GM12878 (cell line): ENCODE measurements around the gene SHMT2. TPM values are rescaled to one million over a fixed set of nuclear protein-coding genes. Genes with fewer than 3 reads are reported as not detected.
A peak's percentile ranks its signal among the peaks of the same experiment; 100 is the strongest.

Experiments
- ATAC-seq: fragments of 200-7000 bp; cut with Tn5 transposase; 3 replicates; pipeline ENCODE4 v1.9.1; 2020; ENCODE audit warnings: mild to moderate bottlenecking, moderate library complexity
- BruUV-seq: library from RNA; stranded (reverse); fragments of 400-500 nt; replicated peaks from 2 replicates; lab custom pipeline; 2021; lab: Mats Ljungman, UMichigan
- CTCF ChIA-PET: fragments of 300-600 bp; sonication (Branson Sonifier 250); formaldehyde crosslinking; extraction: SDS; loops from one replicate; lab custom pipeline; 2021; ENCODE audit warnings: inconsistent platforms; lab: Yijun Ruan, JAX
- POLR2A ChIA-PET: fragments of 350-600 bp; formaldehyde crosslinking; extraction: SDS; loops from one replicate; lab custom pipeline; 2021; ENCODE audit warnings: inconsistent platforms; lab: Charles Lee
- RAD21 ChIA-PET: fragments of 300-600 bp; sonication (Branson Sonifier 250); formaldehyde crosslinking; loops from one replicate; lab custom pipeline; 2023; ENCODE audit warnings: antibody characterized with exemption; ENCODE audit not compliant: unreplicated experiment; lab: Charles Lee
- SMC1A ChIA-PET: fragments of 300-600 bp; sonication (Branson Sonifier 250); formaldehyde crosslinking; loops from one replicate; lab custom pipeline; 2023; ENCODE audit not compliant: unreplicated experiment, uncharacterized antibody; lab: Charles Lee
- DNase-seq: peaks from one replicate; pipeline ENCODE4 v3.0.0-alpha.2; 2011; ENCODE audit warnings: low read depth, low spot score
- FAIRE-seq: peaks from 3 replicates; lab custom pipeline; 2011; peaks lifted over from hg19 to GRCh38; lab: Jason Lieb, UNC
- H2AFZ ChIP-seq: 2 replicates; pipeline ENCODE4 v1.6.0; 2011; ENCODE audit warnings: low read depth, low read length, control low read depth; ENCODE audit not compliant: control insufficient read depth
- H3K27ac ChIP-seq: 2 replicates; pipeline ENCODE4 v1.5.1; 2011; ENCODE audit warnings: control low read depth; ENCODE audit not compliant: control insufficient read depth, insufficient read depth
- H3K27me3 ChIP-seq, 2 experiments: replicated peaks in 1 of 2; 2 replicates each; pipeline versions ENCODE4 v1.6.0 to v1.6.1; 2011; ENCODE audit warnings: low read length in 1 of 2; ENCODE audit not compliant: control insufficient read depth in 2 of 2, insufficient read depth in 2 of 2
- H3K36me3 ChIP-seq, 2 experiments: 2 replicates each; pipeline ENCODE4 v1.5.1; 2011; ENCODE audit warnings: low read length in 1 of 2; ENCODE audit not compliant: control insufficient read depth in 2 of 2, insufficient read depth in 2 of 2
- H3K4me1 ChIP-seq: 2 replicates; pipeline ENCODE4 v1.6.1; 2011; ENCODE audit warnings: mild to moderate bottlenecking, low read length, moderate library complexity, mixed read lengths; ENCODE audit not compliant: control insufficient read depth, insufficient read depth
- H3K4me2 ChIP-seq: 2 replicates; pipeline ENCODE4 v1.6.0; 2011; ENCODE audit warnings: control low read depth; ENCODE audit not compliant: control insufficient read depth, insufficient read depth
- H3K4me3 ChIP-seq: fragments of 200-600 bp; sonication (generic); 2 replicates; pipeline ENCODE4 v1.5.1; 2016
- H3K79me2 ChIP-seq: 2 replicates; pipeline ENCODE4 v1.6.0; 2011; ENCODE audit warnings: low read length; ENCODE audit not compliant: control insufficient read depth, insufficient read depth
- H3K9ac ChIP-seq: 2 replicates; pipeline ENCODE4 v1.8.0; 2011; ENCODE audit warnings: low read length, control low read depth, mixed read lengths; ENCODE audit not compliant: control insufficient read depth, insufficient read depth
- H3K9me3 ChIP-seq: replicated peaks from 3 replicates; pipeline ENCODE4 v1.5.1; 2011; ENCODE audit warnings: mild to moderate bottlenecking, low read length; ENCODE audit not compliant: control insufficient read depth, insufficient read depth
- H4K20me1 ChIP-seq: 2 replicates; pipeline ENCODE4 v1.6.0; 2011; ENCODE audit not compliant: control insufficient read depth, insufficient read depth
- BHLHE40 ChIP-seq, 2 experiments: fragments of 450-650 bp in 1 of 2; IDR thresholded peaks; 2 replicates each; pipeline ENCODE4 v1.6.1; 2011 to 2017; ENCODE audit warnings: low read depth in 2 of 2, borderline replicate concordance in 1 of 2, improper control_type of control experiment in 1 of 2, low read length in 1 of 2, mild to moderate bottlenecking in 1 of 2
- ESRRA ChIP-seq: IDR thresholded peaks from 2 replicates; pipeline ENCODE4 v1.6.1; 2012; ENCODE audit warnings: mild to moderate bottlenecking, low read length, improper control_type of control experiment
- EZH2 ChIP-seq: IDR thresholded peaks from 2 replicates; pipeline ENCODE4 v1.6.1; 2012; ENCODE audit warnings: low read depth, mild to moderate bottlenecking, control low read depth, inconsistent platforms, low read length, borderline replicate concordance; ENCODE audit not compliant: control insufficient read depth
- NR2F1 ChIP-seq: fragments of 450-650 bp; conservative IDR thresholded peaks from 2 replicates; pipeline ENCODE4 v1.6.1; 2017; ENCODE audit warnings: mild to moderate bottlenecking
- PRDM15 ChIP-seq: fragments of 450-650 bp; formaldehyde crosslinking; IDR thresholded peaks from 2 replicates; pipeline ENCODE4 v1.4.0; 2020; ENCODE audit warnings: mild to moderate bottlenecking, moderate library complexity
- RUNX3 ChIP-seq: IDR thresholded peaks from 2 replicates; pipeline ENCODE4 v1.6.1; 2012; ENCODE audit warnings: low read length, inconsistent platforms
- SUPT20H ChIP-seq: IDR thresholded peaks from 2 replicates; pipeline ENCODE4 v1.6.1; 2011; ENCODE audit warnings: low read depth, mild to moderate bottlenecking, low read length, moderate library complexity, borderline replicate concordance; ENCODE audit not compliant: control insufficient read depth
- ZBTB40 ChIP-seq: fragments of 450-650 bp; IDR thresholded peaks from 2 replicates; pipeline ENCODE4 v1.6.1; 2016; ENCODE audit warnings: mild to moderate bottlenecking, moderate library complexity, borderline replicate concordance
- ZNF217 ChIP-seq: fragments of 450-650 bp; IDR thresholded peaks from 2 replicates; pipeline ENCODE4 v1.6.1; 2017; ENCODE audit warnings: antibody characterized with exemption, mild to moderate bottlenecking
- WGBS: methylation state at CpG from one replicate; pipeline ENCODE4 v1.1.6; 2016; ENCODE audit warnings: low lambda C conversion rate; ENCODE audit not compliant: insufficient replicate concordance, insufficient coverage; ENCODE audit errors: missing lambda C conversion rate; 5-methylcytosine and 5-hydroxymethylcytosine counted together
- in situ Hi-C: fragments of 300-500 bp; cut with MboI; formaldehyde crosslinking; loops from 9 replicates; pipeline ENCODE4 v1.14.3; 2018; ENCODE audit warnings: mixed read lengths
- intact Hi-C: fragments of 100-400 bp; cut with micrococcal nuclease; formaldehyde crosslinking; loops from one replicate; pipeline ENCODE4 v1.14.2; 2022; ENCODE audit not compliant: unreplicated experiment
- polyA plus RNA-seq, 11 experiments: library from polyadenylated mRNA; depleted of rRNA in 4 of 11; unstranded in 6 of 11; stranded (reverse) in 5 of 11; fragments of >200 nt; fragmentation: Nextera tagmentation in 4 of 11; fragmentation: Illumina TruSeq in 1 of 11; extraction: Ambion mirVana in 4 of 11; extraction: Trizol in 1 of 11; gene quantifications; 1 replicate in 1 of 11; 2 replicates in 10 of 11; pipeline versions ENCODE4 v1.2.1 to v1.2.3, GENCODE V29; 2011 to 2016; ENCODE audit warnings: inconsistent platforms in 2 of 11, missing spikeins in 2 of 11, low read depth in 1 of 11
- total RNA-seq, 4 experiments: library from RNA; depleted of rRNA in 3 of 4; stranded (reverse); fragments of >200 nt in 3 of 4; fragmentation: Illumina TruSeq in 1 of 4; extraction: Trizol in 1 of 4; gene quantifications; 2 replicates each; pipeline versions ENCODE4 v1.2.1 to v1.2.3, GENCODE V29; 2013 to 2021
- TF ChIP-seq, protein P1 (sequence below): fragments of 450-650 bp; IDR thresholded peaks from 2 replicates; pipeline ENCODE4 v1.6.1; 2018; ENCODE audit warnings: borderline replicate concordance, mild to moderate bottlenecking; ENCODE audit not compliant: partially characterized antibody

The SHMT2 gene
- total and polyA plus RNA-seq, 10 of the 15 experiments (the other 5 are each of a cell fraction or from before 2014, with no cell fraction given), result 57.0 to 292 (median 186) TPM

DNA sequence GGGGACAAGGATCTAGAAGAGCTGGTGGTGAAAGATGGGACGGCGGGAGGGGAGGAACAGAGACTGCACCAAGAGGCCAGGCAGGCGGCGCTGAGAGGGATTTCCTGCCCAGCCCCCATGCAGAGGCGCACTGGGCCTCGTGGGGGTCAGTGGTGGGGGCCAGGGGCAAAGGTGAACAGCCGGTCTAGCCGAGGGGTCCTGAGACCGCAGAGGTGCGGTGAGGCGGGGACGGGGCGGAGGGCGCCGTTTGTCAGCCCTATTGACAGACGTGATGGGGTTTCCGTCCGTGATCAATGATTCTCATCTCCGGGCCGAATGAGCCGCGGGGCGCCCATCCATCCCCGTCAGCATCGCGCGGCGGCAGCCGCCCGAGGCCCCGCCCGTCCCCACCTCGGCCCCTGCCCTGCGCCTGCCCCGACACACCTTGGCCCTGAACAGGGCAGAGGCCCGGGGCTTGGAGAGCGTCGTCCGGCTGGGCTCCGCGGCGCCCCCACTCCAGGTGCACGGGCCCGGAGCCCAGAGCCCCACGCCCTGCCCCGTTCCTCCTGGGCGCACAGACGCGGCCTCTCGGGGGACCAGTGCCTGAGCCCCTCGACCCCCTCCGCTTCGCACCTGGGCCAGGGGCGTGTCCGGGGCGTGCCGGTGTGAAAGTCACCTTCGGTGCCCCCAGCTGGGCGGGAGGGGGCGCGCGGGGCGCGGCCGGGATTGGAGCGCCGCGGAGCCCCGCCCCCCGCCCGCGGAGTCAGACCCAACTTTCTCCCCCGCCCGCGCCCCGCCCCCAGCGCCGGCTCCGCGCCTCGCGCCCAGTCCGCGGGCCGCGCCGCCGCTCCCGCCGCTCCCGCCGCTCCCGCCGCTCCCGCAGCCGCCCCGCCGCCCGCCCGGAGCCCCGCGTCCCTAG is 13.2 kb upstream of the SHMT2 start, which contains the start of gene NXPH4:
TSS of gene NXPH4 (plus strand) at position 781 of the 898 bp plus-strand sequence. CDS start 176 bp downstream, outside the sequence.
- ATAC-seq (peak; percentile 11), DNase-seq (no peak), FAIRE-seq (no peak)
- CTCF ChIA-PET, result interaction anchor here (0.6 to 4.7 kb wide), 8 partner anchors 11 to 244 kb away, joined by 3 to 271 read pairs (median 6); partner anchors contain the start of gene SHMT2
- H2AFZ ChIP-seq, result peak within 1 kb of the TSS; percentile 15; the same call in 1 of the 2 replicates
- peaks cover 31 to 34% of the 10 kb centered on the region in 2 experiments for H3K27me3 ChIP-seq
- H3K4me1 ChIP-seq, result peaks cover 13% of the 10 kb centered on the region
- TF ChIP-seq EZH2, result 0 out of 2 replicates have a peak, but pooled peaks have one; percentile 66
- peak; percentile 7; the same call in 1 of the 2 replicates for TF ChIP-seq RUNX3
- no peak for TF ChIP-seq ZBTB40
- no peak for TF ChIP-seq ZNF217
- no peak for TF ChIP-seq SUPT20H
- TF ChIP-seq NR2F1, result 0 out of 2 replicates have a peak, but pooled peaks have one; percentile 19
- peak in 1 of 2 experiments; percentile 33; a peak in 1 of 4 replicates for TF ChIP-seq BHLHE40 (IDR thresholded peaks at IDR 0.05; ENCODE audit: borderline replicate concordance in 1 of 2, low read depth in 2 of 2, low read length in 1 of 2)
- TF ChIP-seq, protein P1, sequence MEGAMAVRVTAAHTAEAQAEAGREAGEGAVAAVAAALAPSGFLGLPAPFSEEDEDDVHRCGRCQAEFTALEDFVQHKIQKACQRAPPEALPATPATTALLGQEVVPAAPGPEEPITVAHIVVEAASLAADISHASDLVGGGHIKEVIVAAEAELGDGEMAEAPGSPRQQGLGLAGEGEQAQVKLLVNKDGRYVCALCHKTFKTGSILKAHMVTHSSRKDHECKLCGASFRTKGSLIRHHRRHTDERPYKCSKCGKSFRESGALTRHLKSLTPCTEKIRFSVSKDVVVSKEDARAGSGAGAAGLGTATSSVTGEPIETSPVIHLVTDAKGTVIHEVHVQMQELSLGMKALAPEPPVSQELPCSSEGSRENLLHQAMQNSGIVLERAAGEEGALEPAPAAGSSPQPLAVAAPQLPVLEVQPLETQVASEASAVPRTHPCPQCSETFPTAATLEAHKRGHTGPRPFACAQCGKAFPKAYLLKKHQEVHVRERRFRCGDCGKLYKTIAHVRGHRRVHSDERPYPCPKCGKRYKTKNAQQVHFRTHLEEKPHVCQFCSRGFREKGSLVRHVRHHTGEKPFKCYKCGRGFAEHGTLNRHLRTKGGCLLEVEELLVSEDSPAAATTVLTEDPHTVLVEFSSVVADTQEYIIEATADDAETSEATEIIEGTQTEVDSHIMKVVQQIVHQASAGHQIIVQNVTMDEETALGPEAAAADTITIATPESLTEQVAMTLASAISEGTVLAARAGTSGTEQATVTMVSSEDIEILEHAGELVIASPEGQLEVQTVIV, result no peak
- TF ChIP-seq ESRRA, result no peak
- no peak for TF ChIP-seq PRDM15 (CRISPR knock-in tag)
- intact Hi-C loops, result no loop called here
- no peaks in the 10 kb centered on the region for H3K79me2 ChIP-seq
- peak within 1 kb of the TSS; percentile 50 for H3K4me3 ChIP-seq
- no peaks in the 10 kb centered on the region for H4K20me1 ChIP-seq
- no peaks in the 10 kb centered on the region for H3K36me3 ChIP-seq
- H3K9ac ChIP-seq, result no peak within 1 kb of the TSS
- RAD21 ChIA-PET, result interaction anchor here (0.6 to 3.6 kb wide), 8 partner anchors 11 to 31 kb away, joined by 3 to 21 read pairs (median 3); partner anchors contain the start of gene SHMT2
- H3K9me3 ChIP-seq, result no peaks in the 10 kb centered on the region
- in situ Hi-C loops, result no loop called here
- WGBS, result under 1% methylated on average over 44 of the region's 102 CpGs
- SMC1A ChIA-PET, result interaction anchor here (3.6 to 4.2 kb wide), 2 partner anchors 14 to 25 kb away, joined by 36 to 55 read pairs; partner anchors contain the start of gene SHMT2
- POLR2A ChIA-PET, result no interaction called here
- no peak within 1 kb of the TSS for H3K27ac ChIP-seq
- no TSS peak for BruUV-seq
- peak within 1 kb of the TSS; percentile 93 for H3K4me2 ChIP-seq
